ENCODE results near the gene OR6M1.

GRCh38 chr11:123853038-123853437 lies 46.9 kb upstream of the OR6M1 start:
- TF ChIP-seq SP1 (IDR thresholded peaks at IDR 0.05): no peak
- no peak for TF ChIP-seq SP1 (CRISPR knock-in tag; IDR thresholded peaks at IDR 0.05)
- TF ChIP-seq ATF7-NPFF (CRISPR knock-in tag; IDR thresholded peaks at IDR 0.05; ENCODE audit: low read depth): no peak
- TF ChIP-seq IRF2 (CRISPR knock-in tag; IDR thresholded peaks at IDR 0.05): no peak
- TF ChIP-seq MBNL3 (CRISPR knock-in tag; conservative IDR thresholded peaks at IDR 0.05): no peak
- TF ChIP-seq CCAR2 (optimal IDR thresholded peaks at IDR 0.05; ENCODE audit: low read depth, low read length): no peak
- no peak for TF ChIP-seq HCFC1 (IDR thresholded peaks at IDR 0.05; ENCODE audit: low read depth, low read length)
- TF ChIP-seq PTBP1 (IDR thresholded peaks at IDR 0.05; ENCODE audit: low read depth, low read length, poor library complexity, severe bottlenecking): no peak
- TF ChIP-seq ZNF282 (IDR thresholded peaks at IDR 0.05; ENCODE audit: partially characterized antibody): no peak
- TF ChIP-seq CTCF (CRISPR knock-in tag; IDR thresholded peaks at IDR 0.05): no peak
- TF ChIP-seq TRIM24 (CRISPR knock-in tag; IDR thresholded peaks at IDR 0.05): no peak
- no peak for TF ChIP-seq ZZZ3 (CRISPR knock-in tag; IDR thresholded peaks at IDR 0.05; ENCODE audit: borderline replicate concordance)

Measured in HepG2 (cell line).